KOPT-K1 (cell line): ENCODE data around the gene FNIP2.

Source experiments
- H3K27ac ChIP-seq: fragments of 200-600 bp; sonication (generic); 2 replicates; pipeline ENCODE4 v1.5.1; 2016; ENCODE audit warnings: antibody characterized with exemption, mild to moderate bottlenecking, low read depth, low read length; ENCODE audit not compliant: poor library complexity, severe bottlenecking
- H3K36me3 ChIP-seq: fragments of 200-600 bp; sonication (generic); 2 replicates; pipeline ENCODE4 v1.5.1; 2017; ENCODE audit warnings: antibody characterized with exemption, mild to moderate bottlenecking, low read length, moderate library complexity; ENCODE audit not compliant: insufficient read depth
- H3K9me3 ChIP-seq: fragments of 200-600 bp; sonication (generic); 2 replicates; pipeline ENCODE4 v1.5.1; 2017; ENCODE audit warnings: antibody characterized with exemption, low read length, mild to moderate bottlenecking; ENCODE audit not compliant: insufficient read depth, poor library complexity, severe bottlenecking

The FNIP2 gene

GRCh38 chr4:158845311-158846041, 76.7 kb downstream of the FNIP2 start:
- no peak overlapping the region for H3K27ac ChIP-seq
- H3K36me3 ChIP-seq = peaks cover 17% of the 10 kb centered on the region
- H3K9me3 ChIP-seq = no peaks in the 10 kb centered on the region

DNA sequence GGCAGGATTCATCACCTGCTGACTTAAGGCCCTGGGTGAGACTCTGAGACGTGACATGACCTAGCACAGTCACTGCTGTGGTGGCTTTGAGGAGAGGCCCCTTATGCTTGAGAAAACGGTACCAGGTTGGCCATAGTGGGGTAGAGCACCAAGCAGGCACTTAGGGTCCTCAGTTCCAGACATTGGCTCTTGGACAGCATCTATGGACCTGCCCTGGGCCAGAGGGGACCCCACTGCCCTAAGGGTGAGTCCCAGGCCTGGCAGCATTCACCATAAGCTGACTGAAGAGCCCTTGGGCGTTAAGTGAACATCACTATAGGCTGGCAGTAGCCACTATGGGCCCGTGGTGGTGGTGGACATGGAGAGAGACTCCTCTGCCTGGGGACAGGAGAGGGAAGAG, 78.7 kb downstream of the FNIP2 start:
- no peaks in the 10 kb centered on the region for H3K9me3 ChIP-seq
- peaks cover 9% of the 10 kb centered on the region; the same call in 1 of the 2 replicates for H3K36me3 ChIP-seq
- H3K27ac ChIP-seq = no peak overlapping the region

DNA sequence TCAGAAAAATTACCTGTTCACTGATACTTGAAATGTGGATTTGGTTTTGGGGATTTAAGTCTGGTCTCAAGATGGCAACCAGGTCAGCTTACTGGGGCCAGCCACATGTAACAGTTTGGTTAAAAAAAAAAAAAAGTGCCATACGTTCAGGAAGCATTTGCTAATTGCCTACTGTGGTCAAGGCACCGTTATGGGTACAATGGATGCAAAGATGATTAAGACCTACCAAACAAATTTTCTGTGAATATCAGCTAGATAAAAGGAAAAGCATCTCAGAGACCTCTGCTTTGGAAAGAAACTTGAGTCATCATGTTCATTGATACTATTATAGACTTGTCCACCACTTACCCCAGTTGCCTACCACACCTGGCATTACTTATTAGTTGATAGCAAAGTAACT, 80.9 kb downstream of the FNIP2 start:
- Histone ChIP-seq H3K27ac (no peak overlapping the region), H3K36me3 (peaks cover 9% of the 10 kb centered on the region; the same call in 1 of the 2 replicates), H3K9me3 (no peaks in the 10 kb centered on the region)

GRCh38 chr4:158850371-158850770, 81.5 kb downstream of the FNIP2 start:
- H3K36me3 ChIP-seq = peaks cover 9% of the 10 kb centered on the region; the same call in 1 of the 2 replicates
- no peak overlapping the region for H3K27ac ChIP-seq
- H3K9me3 ChIP-seq = no peaks in the 10 kb centered on the region

DNA sequence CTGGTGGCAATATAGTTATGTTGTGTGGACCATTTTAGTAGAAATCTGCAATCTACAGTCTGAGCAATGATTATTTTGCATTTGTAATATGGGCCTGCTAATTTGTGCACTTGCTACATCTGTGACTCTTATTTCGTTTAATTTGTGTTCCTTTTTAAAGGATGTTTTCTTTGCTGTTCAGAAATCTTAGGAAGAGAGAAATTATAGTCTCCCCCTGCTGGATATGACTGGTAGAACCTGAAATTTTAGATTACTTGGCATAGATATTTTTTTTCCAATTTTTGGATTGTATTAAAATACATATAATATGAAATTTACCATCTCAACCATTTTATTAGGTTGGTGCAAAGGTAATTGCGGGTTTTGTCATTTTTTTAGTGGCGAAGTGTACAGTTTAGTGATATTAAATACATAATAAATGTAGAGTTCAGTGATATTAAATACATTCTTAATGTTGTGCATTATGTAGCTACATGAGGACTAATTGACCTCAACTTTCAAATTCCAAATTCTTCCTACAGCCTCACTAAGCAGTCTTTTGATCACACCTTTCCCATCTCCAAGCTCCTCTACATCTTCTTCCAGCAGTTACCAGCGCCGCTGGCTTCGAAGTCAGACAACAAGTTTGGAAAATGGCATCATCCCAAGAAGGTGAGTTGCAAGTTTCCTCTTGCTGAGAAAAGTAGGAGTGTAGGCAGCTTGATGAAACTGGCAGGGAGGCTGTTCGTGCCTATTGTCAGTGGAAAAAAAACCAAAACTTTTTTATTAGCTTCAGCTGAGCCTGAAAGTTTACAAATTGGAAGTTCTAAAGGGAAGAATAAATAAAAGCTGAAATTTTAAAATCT, 82.2 kb downstream of the FNIP2 start:
- H3K9me3 ChIP-seq = no peaks in the 10 kb centered on the region
- H3K27ac ChIP-seq = no peak overlapping the region
- H3K36me3 ChIP-seq = peaks cover 9% of the 10 kb centered on the region; the same call in 1 of the 2 replicates

GRCh38 chr4:158854236-158854635, 85.4 kb downstream of the FNIP2 start:
- H3K9me3 ChIP-seq = no peaks in the 10 kb centered on the region
- H3K36me3 ChIP-seq = peaks cover 5% of the 10 kb centered on the region; the same call in 1 of the 2 replicates
- no peak overlapping the region for H3K27ac ChIP-seq

GRCh38 chr4:158856852-158857251, 88.0 kb downstream of the FNIP2 start:
- Histone ChIP-seq H3K36me3 (peaks cover 29% of the 10 kb centered on the region), H3K9me3 (no peaks in the 10 kb centered on the region), H3K27ac (no peak overlapping the region)

- Histone ChIP-seq H3K36me3 (peaks cover 40% of the 10 kb centered on the region), H3K27ac (no peak overlapping the region), H3K9me3 (no peaks in the 10 kb centered on the region)
Observed at GRCh38 chr4:158857951-158858350, 89.1 kb downstream of the FNIP2 start.

DNA sequence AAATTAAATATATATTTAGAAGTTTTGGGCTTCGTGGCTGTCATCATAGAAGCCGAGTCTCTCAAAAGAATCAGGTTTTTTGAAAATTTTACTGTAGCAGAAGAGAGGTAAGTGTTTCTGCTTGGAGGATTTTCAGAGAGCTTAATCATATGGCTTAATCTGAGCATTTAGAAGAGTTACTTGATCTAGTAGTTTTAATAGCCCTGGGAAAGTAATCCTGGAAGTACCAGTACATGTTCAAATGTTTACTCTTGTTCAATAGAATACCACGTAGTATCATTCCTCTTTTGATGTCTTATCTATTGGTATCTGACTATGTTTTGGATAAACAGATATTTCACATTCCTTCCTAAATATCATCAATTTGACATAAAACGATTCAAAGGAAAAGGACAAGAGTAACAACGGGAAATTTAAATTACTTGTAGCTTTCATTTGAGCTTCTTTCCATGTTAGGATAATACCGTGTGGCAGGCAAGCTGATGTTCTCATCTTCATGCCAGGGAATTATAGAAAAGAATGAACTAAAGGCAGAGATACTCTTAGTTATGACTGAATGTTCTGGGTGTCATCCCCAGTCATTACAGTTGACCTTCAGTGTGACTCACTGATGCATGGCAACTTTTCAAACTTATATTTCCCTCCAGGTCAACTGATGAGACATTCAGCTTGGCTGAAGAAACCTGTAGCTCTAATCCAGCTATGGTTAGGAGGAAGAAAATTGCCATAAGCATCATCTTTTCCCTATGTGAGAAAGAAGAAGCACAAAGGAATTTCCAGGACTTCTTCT, 89.8 kb downstream of the FNIP2 start:
- Histone ChIP-seq H3K9me3 (no peaks in the 10 kb centered on the region), H3K27ac (no peak overlapping the region), H3K36me3 (peaks cover 47% of the 10 kb centered on the region)

DNA sequence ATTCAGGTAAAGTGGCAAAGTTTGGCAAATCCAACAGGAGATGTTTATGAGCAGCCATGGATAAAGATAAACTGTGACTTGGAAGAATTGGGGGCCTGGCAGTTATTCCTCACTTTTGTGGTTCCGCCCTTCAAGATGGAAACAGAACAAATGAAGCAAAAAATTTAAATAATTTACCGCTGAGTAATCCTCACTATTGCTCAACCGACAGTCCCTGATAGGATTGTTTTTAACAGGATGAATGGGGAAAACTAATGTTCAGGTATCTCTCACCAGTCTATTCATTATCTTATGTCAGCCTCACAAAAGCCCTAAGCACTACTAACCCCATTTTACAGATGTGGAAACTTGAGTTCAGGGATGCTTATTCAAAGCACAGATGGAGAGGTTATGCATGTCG, 90.8 kb downstream of the FNIP2 start:
- Histone ChIP-seq H3K9me3 (no peaks in the 10 kb centered on the region), H3K27ac (no peak overlapping the region), H3K36me3 (peaks cover 51% of the 10 kb centered on the region)

DNA sequence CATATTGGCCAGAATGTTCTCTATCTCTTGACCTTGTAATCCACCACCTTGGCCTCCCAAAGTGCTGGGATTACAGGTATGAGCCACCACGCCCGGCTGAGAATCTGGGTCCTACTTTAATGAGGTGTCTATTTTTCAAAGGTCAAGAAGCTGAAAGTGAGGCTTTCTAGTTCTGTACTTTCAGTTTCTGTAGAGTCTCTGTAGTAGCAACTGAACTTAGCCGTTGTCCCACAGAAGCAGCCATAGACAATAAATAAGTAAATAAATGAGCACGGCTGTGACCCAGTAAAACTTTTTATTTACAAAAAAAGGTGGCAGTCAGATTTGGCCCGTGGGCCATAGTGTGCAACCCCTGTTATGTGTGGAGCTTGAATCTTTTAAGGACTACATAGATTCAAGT, 92.0 kb downstream of the FNIP2 start:
- Histone ChIP-seq H3K36me3 (peaks cover 51% of the 10 kb centered on the region), H3K9me3 (no peaks in the 10 kb centered on the region)

DNA sequence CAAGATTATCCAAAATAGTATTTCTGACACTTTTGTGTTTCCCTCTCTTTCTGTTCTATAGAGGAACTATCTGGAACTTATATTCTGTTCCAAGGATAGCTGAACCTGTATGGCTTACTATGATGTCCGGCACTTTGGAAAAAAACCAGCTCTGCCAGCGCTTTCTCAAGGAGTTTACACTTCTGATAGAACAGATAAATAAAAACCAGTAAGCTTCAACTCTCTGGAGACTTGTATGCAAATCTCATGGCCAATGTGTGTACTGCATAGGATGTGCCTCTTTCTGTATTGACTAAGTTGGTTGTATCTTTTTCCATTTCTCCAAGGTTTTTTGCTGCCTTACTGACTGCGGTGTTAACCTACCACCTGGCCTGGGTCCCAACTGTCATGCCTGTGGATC, 92.5 kb downstream of the FNIP2 start:
- H3K36me3 ChIP-seq = peaks cover 51% of the 10 kb centered on the region
- no peaks in the 10 kb centered on the region for H3K9me3 ChIP-seq
- H3K27ac ChIP-seq = no peak overlapping the region

More for the DNA sequence above, 92.0 kb downstream of the FNIP2 start:
- H3K27ac ChIP-seq = no peak overlapping the region

GRCh38 chr4:158861766-158862165, 92.9 kb downstream of the FNIP2 start:
- H3K27ac ChIP-seq = no peak overlapping the region
- no peaks in the 10 kb centered on the region for H3K9me3 ChIP-seq
- H3K36me3 ChIP-seq = peaks cover 51% of the 10 kb centered on the region

DNA sequence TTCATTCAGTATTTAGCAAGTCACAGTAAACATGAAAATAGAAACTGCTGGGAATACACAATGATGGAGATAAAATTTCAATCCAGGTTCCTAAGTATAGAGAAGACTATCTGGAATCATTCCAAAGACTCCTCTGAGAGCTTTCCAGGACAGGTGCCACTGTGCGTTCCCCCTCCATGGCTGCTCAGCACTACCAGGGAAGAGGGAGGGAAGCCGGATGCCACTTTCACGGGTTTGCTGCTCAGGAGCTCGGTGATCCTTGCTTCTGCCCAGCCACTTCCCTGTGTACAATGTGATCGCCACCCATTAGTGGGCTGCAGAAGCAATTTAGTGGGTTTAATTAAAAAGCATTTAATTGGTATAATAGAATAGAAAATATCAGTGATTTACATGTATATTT, 94.5 kb downstream of the FNIP2 start:
- H3K9me3 ChIP-seq = no peaks in the 10 kb centered on the region
- H3K27ac ChIP-seq = no peak overlapping the region
- H3K36me3 ChIP-seq = peaks cover 59% of the 10 kb centered on the region
